HG02798 (cell line): ENCODE measurements around the gene ABCA2.
"Not testable (repeated sequence)": the region's sequence is repeated elsewhere in the genome, so short reads cannot be mapped to it uniquely, and the experiment has no call there.

Experiments used
- ATAC-seq: cut with Tn5 transposase; IDR thresholded peaks from one replicate; pipeline ENCODE4 v1.9.1; 2021; ENCODE audit warnings: mild to moderate bottlenecking; ENCODE audit not compliant: unreplicated experiment, poor library complexity

The ABCA2 gene

GRCh38 chr9:137017791-137018497 is 10.1 kb downstream of the ABCA2 start:
- ATAC-seq = no peak

- no peak for ATAC-seq
Measured at GRCh38 chr9:137017071-137017470, 11.0 kb downstream of the ABCA2 start.

GRCh38 chr9:137016436-137016835 is 11.6 kb downstream of the ABCA2 start:
- no peak for ATAC-seq

- ATAC-seq = no peak
Measured at GRCh38 chr9:137015976-137016375, 12.1 kb downstream of the ABCA2 start.

GRCh38 chr9:137015540-137015930 is 12.5 kb downstream of the ABCA2 start:
- no peak for ATAC-seq

- no peak for ATAC-seq
Measured at GRCh38 chr9:137014776-137015539, 13.1 kb downstream of the ABCA2 start.

- no peak for ATAC-seq
Measured at GRCh38 chr9:137014166-137014565, 13.9 kb downstream of the ABCA2 start.

- no peak for ATAC-seq
Measured at GRCh38 chr9:137013571-137013940, 14.5 kb downstream of the ABCA2 start.

- ATAC-seq = no peak
Measured at GRCh38 chr9:137012694-137013570, 15.1 kb downstream of the ABCA2 start.

GRCh38 chr9:137011907-137012675 is 15.9 kb downstream of the ABCA2 start:
- ATAC-seq = no peak

- ATAC-seq = no peak
Measured at GRCh38 chr9:137011156-137011555, 16.9 kb downstream of the ABCA2 start.

- ATAC-seq = no peak
Measured at GRCh38 chr9:137009938-137010732, 17.9 kb downstream of the ABCA2 start.

GRCh38 chr9:137009217-137009616 is 18.8 kb downstream of the ABCA2 start:
- no peak for ATAC-seq

GRCh38 chr9:137008312-137008711 is 19.7 kb downstream of the ABCA2 start:
- no peak for ATAC-seq

GRCh38 chr9:137007816-137008270 is 20.2 kb downstream of the ABCA2 start:
- ATAC-seq = no peak

GRCh38 chr9:137007108-137007815 is 20.8 kb downstream of the ABCA2 start:
- ATAC-seq = no peak

- no peak for ATAC-seq
Measured at GRCh38 chr9:137006116-137007003, 21.7 kb downstream of the ABCA2 start.

- not testable (repeated sequence) for ATAC-seq
Measured at GRCh38 chr9:137004285-137004684, 23.8 kb downstream of the ABCA2 start.
